ENCODE results near the gene AGPAT3. TPM values are rescaled to one million over a fixed set of nuclear protein-coding genes. Genes with fewer than 3 reads are reported as not detected.

AGPAT3 gene
- total RNA-seq, 4 donors from 2014 or later, result 40.6 to 80.5 (median 65.3) TPM

GRCh38 chr21:43993420-43993934 is 128.5 kb downstream of the AGPAT3 start:
- WGBS, 2 donors, result 76 to 82% methylated on average over 16 to 17 of the region's 18 CpGs
- Histone ChIP-seq H3K4me1 (no peaks in the 10 kb centered on the region), H3K27ac (no peak overlapping the region), H3K9me3 (no peaks in the 10 kb centered on the region), H3K4me3 (replicated peaks in 1 of 3) (no peak overlapping the region), H3K36me3 (no peaks in the 10 kb centered on the region), H3K27me3 (no peaks in the 10 kb centered on the region)
- DNase-seq, result no peak
- TF ChIP-seq, protein P1, sequence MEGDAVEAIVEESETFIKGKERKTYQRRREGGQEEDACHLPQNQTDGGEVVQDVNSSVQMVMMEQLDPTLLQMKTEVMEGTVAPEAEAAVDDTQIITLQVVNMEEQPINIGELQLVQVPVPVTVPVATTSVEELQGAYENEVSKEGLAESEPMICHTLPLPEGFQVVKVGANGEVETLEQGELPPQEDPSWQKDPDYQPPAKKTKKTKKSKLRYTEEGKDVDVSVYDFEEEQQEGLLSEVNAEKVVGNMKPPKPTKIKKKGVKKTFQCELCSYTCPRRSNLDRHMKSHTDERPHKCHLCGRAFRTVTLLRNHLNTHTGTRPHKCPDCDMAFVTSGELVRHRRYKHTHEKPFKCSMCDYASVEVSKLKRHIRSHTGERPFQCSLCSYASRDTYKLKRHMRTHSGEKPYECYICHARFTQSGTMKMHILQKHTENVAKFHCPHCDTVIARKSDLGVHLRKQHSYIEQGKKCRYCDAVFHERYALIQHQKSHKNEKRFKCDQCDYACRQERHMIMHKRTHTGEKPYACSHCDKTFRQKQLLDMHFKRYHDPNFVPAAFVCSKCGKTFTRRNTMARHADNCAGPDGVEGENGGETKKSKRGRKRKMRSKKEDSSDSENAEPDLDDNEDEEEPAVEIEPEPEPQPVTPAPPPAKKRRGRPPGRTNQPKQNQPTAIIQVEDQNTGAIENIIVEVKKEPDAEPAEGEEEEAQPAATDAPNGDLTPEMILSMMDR (IDR thresholded peaks at IDR 0.05), result no peak
- TF ChIP-seq POLR2A (IDR thresholded peaks at IDR 0.05), result no peak
- intact Hi-C loops (cut with DNase I), result no loop called here

GRCh38 chr21:43994085-43994484 is 129.1 kb downstream of the AGPAT3 start:
- TF ChIP-seq POLR2A (IDR thresholded peaks at IDR 0.05), result no peak
- TF ChIP-seq, protein P1 (IDR thresholded peaks at IDR 0.05), result no peak
- intact Hi-C loops (cut with DNase I), result no loop called here
- Histone ChIP-seq H3K4me1 (no peaks in the 10 kb centered on the region), H3K27ac (no peak overlapping the region), H3K9me3 (no peaks in the 10 kb centered on the region), H3K27me3 (no peaks in the 10 kb centered on the region), H3K4me3 (replicated peaks in 1 of 3) (no peak overlapping the region), H3K36me3 (no peaks in the 10 kb centered on the region)
- WGBS, 2 donors, result 69 to 82% methylated on average over 6 to 8 of the region's 11 CpGs
- no peak for DNase-seq

- WGBS, 2 donors, result 94 to 98% methylated on average over 9 of the region's 9 CpGs
- intact Hi-C loops (cut with DNase I), result no loop called here
- H3K9me3 ChIP-seq, result no peaks in the 10 kb centered on the region
- TF ChIP-seq POLR2A (IDR thresholded peaks at IDR 0.05), result no peak
- TF ChIP-seq, protein P1 (IDR thresholded peaks at IDR 0.05), result no peak
- H3K4me1 ChIP-seq, result no peaks in the 10 kb centered on the region
- no peak overlapping the region for H3K4me3 ChIP-seq (replicated peaks in 1 of 3)
- no peaks in the 10 kb centered on the region for H3K27me3 ChIP-seq
- DNase-seq, result no peak
- no peaks in the 10 kb centered on the region for H3K36me3 ChIP-seq
- no peak overlapping the region for H3K27ac ChIP-seq
Measured at GRCh38 chr21:43994646-43995045, 129.6 kb downstream of the AGPAT3 start.

DNA sequence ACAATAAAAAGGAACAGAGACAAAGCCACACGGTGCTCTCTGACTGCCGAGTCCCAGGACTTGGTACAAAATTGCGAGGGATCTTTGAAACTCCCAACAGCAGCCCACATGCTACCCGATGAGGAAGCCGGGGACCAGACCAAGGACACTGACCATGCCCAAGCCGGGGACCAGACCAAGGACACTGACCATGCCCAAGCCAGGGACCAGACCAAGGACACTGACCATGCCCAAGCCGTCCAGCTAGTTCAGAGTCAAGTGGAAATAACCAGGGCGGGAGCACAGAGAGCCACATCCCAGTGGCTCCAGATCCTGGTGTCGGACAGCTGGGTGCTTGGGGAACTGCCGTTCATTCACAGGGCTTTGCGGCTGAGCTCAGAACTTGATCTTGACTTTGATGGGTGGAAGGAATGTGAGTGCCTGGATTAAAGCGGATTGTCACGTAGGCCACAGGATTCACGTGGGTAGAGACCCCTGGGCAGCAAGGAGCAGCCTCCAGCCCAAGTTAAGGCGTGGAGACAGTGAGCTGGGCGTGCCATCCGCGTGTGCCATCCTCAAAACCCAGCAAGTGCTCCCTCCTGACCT is 130.6 kb downstream of the AGPAT3 start:
- no peaks in the 10 kb centered on the region for H3K36me3 ChIP-seq
- no peaks in the 10 kb centered on the region for H3K4me1 ChIP-seq
- TF ChIP-seq POLR2A (IDR thresholded peaks at IDR 0.05), result no peak
- TF ChIP-seq, protein P1 (IDR thresholded peaks at IDR 0.05), result no peak
- H3K4me3 ChIP-seq (replicated peaks in 1 of 3), result no peak overlapping the region
- intact Hi-C loops (cut with DNase I), result no loop called here
- H3K27ac ChIP-seq, result no peak overlapping the region
- no peaks in the 10 kb centered on the region for H3K27me3 ChIP-seq
- WGBS, 2 donors, result 89 to 94% methylated on average over 12 to 18 of the region's 18 CpGs
- DNase-seq, result no peak
- H3K9me3 ChIP-seq, result no peaks in the 10 kb centered on the region
